Measurements from ENCODE around the gene OR51E2. TPM values are rescaled to one million over a fixed set of nuclear protein-coding genes. Genes with fewer than 3 reads are reported as not detected.

Gene OR51E2
- total and polyA plus RNA-seq, 2 donors (not counting 1 experiment from before 2014, with no cell fraction given): not detected

DNA sequence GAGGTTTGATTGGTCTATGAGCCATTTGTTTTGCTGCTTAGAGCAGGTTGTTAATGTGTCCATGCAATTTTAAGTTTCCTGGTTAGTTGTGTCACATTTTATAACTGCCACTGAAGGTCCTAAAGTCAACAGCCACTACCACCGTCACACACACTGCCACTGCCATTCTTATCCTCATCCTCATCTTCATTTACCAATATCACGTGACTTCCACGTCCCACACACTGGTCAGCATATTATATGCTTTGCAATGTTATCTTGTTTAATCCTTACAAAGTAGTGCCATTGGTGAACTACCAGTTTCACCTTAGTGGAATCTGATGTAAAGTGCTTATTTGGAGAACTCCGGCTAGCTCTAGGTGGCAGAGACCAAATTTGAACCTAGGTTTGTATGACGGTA, 16.6 kb upstream of the OR51E2 start:
- Histone ChIP-seq H3K4me1 (ENCODE audit: control insufficient read depth in 2 of 2, insufficient read depth in 2 of 2, low read length in 2 of 2) (no peaks in the 10 kb centered on the region), H3K4me3 (ENCODE audit: control extremely low read depth in 1 of 5, extremely low read depth in 1 of 5, insufficient read depth in 1 of 5, low read depth in 2 of 5, low read length in 4 of 5) (no peak overlapping the region), H3K27me3 (replicated peaks in 1 of 4; ENCODE audit: control extremely low read depth in 1 of 4, control insufficient read depth in 3 of 4, insufficient read depth in 4 of 4, low read length in 3 of 4) (peaks cover 0 to 3% (median 0%) of the 10 kb centered on the region in 4 experiments), H3K9ac (ENCODE audit: low read length) (no peak overlapping the region), H3K27ac (ENCODE audit: low read length in 2 of 2) (no peak overlapping the region), H3K36me3 (replicated peaks in 1 of 2; ENCODE audit: control extremely low read depth in 1 of 2, control insufficient read depth in 1 of 2, extremely low read depth in 1 of 2, insufficient read depth in 2 of 2, low read length in 1 of 2) (no peaks in the 10 kb centered on the region), H3K4me2 (replicated peaks; ENCODE audit: low read depth, low read length, poor library complexity, severe bottlenecking) (no peak overlapping the region), H3K9me3 (ENCODE audit: control extremely low read depth in 1 of 3, control insufficient read depth in 2 of 3, insufficient read depth in 1 of 3, low read length in 2 of 3) (no peaks in the 10 kb centered on the region), H4K20me1 (ENCODE audit: control insufficient read depth, insufficient read depth, low read length, poor library complexity, severe bottlenecking) (no peaks in the 10 kb centered on the region), H2AFZ (ENCODE audit: insufficient read depth, low read depth, low read length, poor library complexity, severe bottlenecking) (no peak overlapping the region), H3K79me2 (ENCODE audit: control insufficient read depth, insufficient read depth, low read length) (no peaks in the 10 kb centered on the region)
- TF ChIP-seq EZH2 (IDR thresholded peaks at IDR 0.05; ENCODE audit: borderline replicate concordance, insufficient read depth, low read depth, low read length, poor library complexity, severe bottlenecking) (no peak), CTCF (IDR thresholded peaks at IDR 0.05) (no peak)
- no CpG with 5 or more reads among the region's 5 CpGs for WGBS (ENCODE audit: insufficient coverage)
- no peaks in the 10 kb centered on the region for H3K9me3 Mint-ChIP-seq (ENCODE audit: insufficient read depth)
- peaks cover 26% of the 10 kb centered on the region for H3K27me3 Mint-ChIP-seq
- no peak for DNase-seq
- no peak for ATAC-seq (ENCODE audit: low read depth)
- no peak overlapping the region for H3K4me3 Mint-ChIP-seq
- intact Hi-C loops (cut with micrococcal nuclease): no loop called here
- ChIA-PET CTCF (no interaction called here), POLR2A (no interaction called here)
- H3K4me1 Mint-ChIP-seq: no peaks in the 10 kb centered on the region
- no peak overlapping the region for H3K27ac Mint-ChIP-seq

GRCh38 chr11:4713241-4713640, 15.6 kb upstream of the OR51E2 start:
- peaks cover 22% of the 10 kb centered on the region for H3K27me3 Mint-ChIP-seq
- DNase-seq (no peak), ATAC-seq (ENCODE audit: low read depth) (no peak)
- Histone ChIP-seq H3K79me2 (ENCODE audit: control insufficient read depth, insufficient read depth, low read length) (no peaks in the 10 kb centered on the region), H3K4me3 (ENCODE audit: control extremely low read depth in 1 of 5, extremely low read depth in 1 of 5, insufficient read depth in 1 of 5, low read depth in 2 of 5, low read length in 4 of 5) (no peak overlapping the region), H3K9ac (ENCODE audit: low read length) (no peak overlapping the region), H3K27me3 (replicated peaks in 1 of 4; ENCODE audit: control extremely low read depth in 1 of 4, control insufficient read depth in 3 of 4, insufficient read depth in 4 of 4, low read length in 3 of 4) (peaks cover 0 to 3% (median 0%) of the 10 kb centered on the region in 4 experiments), H3K9me3 (ENCODE audit: control extremely low read depth in 1 of 3, control insufficient read depth in 2 of 3, insufficient read depth in 1 of 3, low read length in 2 of 3) (no peaks in the 10 kb centered on the region), H3K27ac (ENCODE audit: low read length in 2 of 2) (no peak overlapping the region), H2AFZ (ENCODE audit: insufficient read depth, low read depth, low read length, poor library complexity, severe bottlenecking) (no peak overlapping the region), H4K20me1 (ENCODE audit: control insufficient read depth, insufficient read depth, low read length, poor library complexity, severe bottlenecking) (no peaks in the 10 kb centered on the region), H3K4me1 (ENCODE audit: control insufficient read depth in 2 of 2, insufficient read depth in 2 of 2, low read length in 2 of 2) (no peaks in the 10 kb centered on the region), H3K4me2 (replicated peaks; ENCODE audit: low read depth, low read length, poor library complexity, severe bottlenecking) (no peak overlapping the region), H3K36me3 (replicated peaks in 1 of 2; ENCODE audit: control extremely low read depth in 1 of 2, control insufficient read depth in 1 of 2, extremely low read depth in 1 of 2, insufficient read depth in 2 of 2, low read length in 1 of 2) (no peaks in the 10 kb centered on the region)
- H3K4me1 Mint-ChIP-seq: no peaks in the 10 kb centered on the region
- no peak overlapping the region for H3K27ac Mint-ChIP-seq
- no CpG with 5 or more reads among the region's 1 CpG for WGBS (ENCODE audit: insufficient coverage)
- no peaks in the 10 kb centered on the region for H3K9me3 Mint-ChIP-seq (ENCODE audit: insufficient read depth)
- ChIA-PET POLR2A (no interaction called here), CTCF (no interaction called here)
- intact Hi-C loops (cut with micrococcal nuclease): no loop called here
- TF ChIP-seq EZH2 (IDR thresholded peaks at IDR 0.05; ENCODE audit: borderline replicate concordance, insufficient read depth, low read depth, low read length, poor library complexity, severe bottlenecking) (no peak), CTCF (IDR thresholded peaks at IDR 0.05) (no peak)
- no peak overlapping the region for H3K4me3 Mint-ChIP-seq
